ENCODE results near the gene GSG1. TPM values are rescaled to one million over a fixed set of nuclear protein-coding genes. Genes with fewer than 3 reads are reported as not detected.

GSG1 gene
- total RNA-seq: 6.8 TPM

GRCh38 chr12:13103391-13104033, at the start of gene GSG1:
Gene GSG1, minus strand, starts transcription at chr12:13103667. Its CDS starts 155 bp downstream, at chr12:13103512.
- Histone ChIP-seq H3K36me3 (ENCODE audit: control insufficient read depth in 3 of 3, insufficient read depth in 3 of 3, low read length in 3 of 3) (no peaks in the 10 kb centered on the region), H3K27ac (ENCODE audit: low read depth, low read length) (peak within 1 kb of the TSS; percentile 90), H3K4me1 (ENCODE audit: control insufficient read depth in 3 of 3, insufficient read depth in 3 of 3, low read length in 3 of 3) (peaks cover 27 to 34% (median 32%) of the 10 kb centered on the region in 3 donors), H3K9me3 (ENCODE audit: control insufficient read depth in 3 of 3, low read length in 3 of 3) (no peaks in the 10 kb centered on the region), H3K9ac (ENCODE audit: low read depth in 1 of 3, low read length in 3 of 3) (no peak within 1 kb of the TSS), H3K4me3 (ENCODE audit: low read length in 3 of 3) (no peak within 1 kb of the TSS), H3K27me3 (ENCODE audit: control insufficient read depth in 3 of 3, insufficient read depth in 3 of 3, low read length in 3 of 3) (no peaks in the 10 kb centered on the region)

GRCh38 chr12:13153180-13153579, 49.7 kb upstream of the GSG1 start:
- H3K27me3 ChIP-seq (ENCODE audit: control insufficient read depth in 3 of 3, insufficient read depth in 3 of 3, low read length in 3 of 3): no peaks in the 10 kb centered on the region
- no peaks in the 10 kb centered on the region for H3K9me3 ChIP-seq (ENCODE audit: control insufficient read depth in 3 of 3, low read length in 3 of 3)
- no peak overlapping the region for H3K4me3 ChIP-seq (ENCODE audit: low read length in 3 of 3)
- peaks cover 0 to 21% (median 8%) of the 10 kb centered on the region in 3 donors for H3K4me1 ChIP-seq (ENCODE audit: control insufficient read depth in 3 of 3, insufficient read depth in 3 of 3, low read length in 3 of 3)
- H3K9ac ChIP-seq (ENCODE audit: low read depth in 1 of 3, low read length in 3 of 3): no peak overlapping the region
- H3K36me3 ChIP-seq (ENCODE audit: control insufficient read depth in 3 of 3, insufficient read depth in 3 of 3, low read length in 3 of 3): no peaks in the 10 kb centered on the region
- peak overlapping the region; percentile 36 for H3K27ac ChIP-seq (ENCODE audit: low read depth, low read length)

- H3K4me3 ChIP-seq (ENCODE audit: low read length in 3 of 3): no peak overlapping the region
- H3K36me3 ChIP-seq (ENCODE audit: control insufficient read depth in 3 of 3, insufficient read depth in 3 of 3, low read length in 3 of 3): no peaks in the 10 kb centered on the region
- H3K27me3 ChIP-seq (ENCODE audit: control insufficient read depth in 3 of 3, insufficient read depth in 3 of 3, low read length in 3 of 3): no peaks in the 10 kb centered on the region
- peaks cover 0 to 21% (median 9%) of the 10 kb centered on the region in 3 donors for H3K4me1 ChIP-seq (ENCODE audit: control insufficient read depth in 3 of 3, insufficient read depth in 3 of 3, low read length in 3 of 3)
- H3K9me3 ChIP-seq (ENCODE audit: control insufficient read depth in 3 of 3, low read length in 3 of 3): no peaks in the 10 kb centered on the region
- peak overlapping the region; percentile 36 for H3K27ac ChIP-seq (ENCODE audit: low read depth, low read length)
- no peak overlapping the region for H3K9ac ChIP-seq (ENCODE audit: low read depth in 1 of 3, low read length in 3 of 3)
Measured at GRCh38 chr12:13152756-13153155, 49.3 kb upstream of the GSG1 start.

GRCh38 chr12:13152281-13152680, 48.8 kb upstream of the GSG1 start:
- H3K4me3 ChIP-seq (ENCODE audit: low read length in 3 of 3): no peak overlapping the region
- no peak overlapping the region for H3K9ac ChIP-seq (ENCODE audit: low read depth in 1 of 3, low read length in 3 of 3)
- H3K27ac ChIP-seq (ENCODE audit: low read depth, low read length): peak overlapping the region; percentile 36
- peaks cover 0 to 21% (median 9%) of the 10 kb centered on the region in 3 donors for H3K4me1 ChIP-seq (ENCODE audit: control insufficient read depth in 3 of 3, insufficient read depth in 3 of 3, low read length in 3 of 3)
- no peaks in the 10 kb centered on the region for H3K9me3 ChIP-seq (ENCODE audit: control insufficient read depth in 3 of 3, low read length in 3 of 3)
- no peaks in the 10 kb centered on the region for H3K36me3 ChIP-seq (ENCODE audit: control insufficient read depth in 3 of 3, insufficient read depth in 3 of 3, low read length in 3 of 3)
- no peaks in the 10 kb centered on the region for H3K27me3 ChIP-seq (ENCODE audit: control insufficient read depth in 3 of 3, insufficient read depth in 3 of 3, low read length in 3 of 3)

GRCh38 chr12:13149411-13149810, 45.9 kb upstream of the GSG1 start:
- Histone ChIP-seq H3K9ac (ENCODE audit: low read depth in 1 of 3, low read length in 3 of 3) (no peak overlapping the region), H3K9me3 (ENCODE audit: control insufficient read depth in 3 of 3, low read length in 3 of 3) (no peaks in the 10 kb centered on the region), H3K4me3 (ENCODE audit: low read length in 3 of 3) (no peak overlapping the region), H3K27ac (ENCODE audit: low read depth, low read length) (peak overlapping the region; percentile 72), H3K36me3 (ENCODE audit: control insufficient read depth in 3 of 3, insufficient read depth in 3 of 3, low read length in 3 of 3) (no peaks in the 10 kb centered on the region), H3K27me3 (ENCODE audit: control insufficient read depth in 3 of 3, insufficient read depth in 3 of 3, low read length in 3 of 3) (no peaks in the 10 kb centered on the region), H3K4me1 (ENCODE audit: control insufficient read depth in 3 of 3, insufficient read depth in 3 of 3, low read length in 3 of 3) (peaks cover 0 to 24% (median 9%) of the 10 kb centered on the region in 3 donors)

GRCh38 chr12:13148485-13148847, 45.0 kb upstream of the GSG1 start:
- peaks cover 0 to 24% (median 9%) of the 10 kb centered on the region in 3 donors for H3K4me1 ChIP-seq (ENCODE audit: control insufficient read depth in 3 of 3, insufficient read depth in 3 of 3, low read length in 3 of 3)
- H3K27me3 ChIP-seq (ENCODE audit: control insufficient read depth in 3 of 3, insufficient read depth in 3 of 3, low read length in 3 of 3): no peaks in the 10 kb centered on the region
- H3K36me3 ChIP-seq (ENCODE audit: control insufficient read depth in 3 of 3, insufficient read depth in 3 of 3, low read length in 3 of 3): no peaks in the 10 kb centered on the region
- no peak overlapping the region for H3K9ac ChIP-seq (ENCODE audit: low read depth in 1 of 3, low read length in 3 of 3)
- H3K9me3 ChIP-seq (ENCODE audit: control insufficient read depth in 3 of 3, low read length in 3 of 3): no peaks in the 10 kb centered on the region
- H3K4me3 ChIP-seq (ENCODE audit: low read length in 3 of 3): no peak overlapping the region
- H3K27ac ChIP-seq (ENCODE audit: low read depth, low read length): peak overlapping the region; percentile 72

GRCh38 chr12:13147688-13148484, 44.4 kb upstream of the GSG1 start:
- no peaks in the 10 kb centered on the region for H3K27me3 ChIP-seq (ENCODE audit: control insufficient read depth in 3 of 3, insufficient read depth in 3 of 3, low read length in 3 of 3)
- H3K27ac ChIP-seq (ENCODE audit: low read depth, low read length): no peak overlapping the region
- no peaks in the 10 kb centered on the region for H3K9me3 ChIP-seq (ENCODE audit: control insufficient read depth in 3 of 3, low read length in 3 of 3)
- H3K4me1 ChIP-seq (ENCODE audit: control insufficient read depth in 3 of 3, insufficient read depth in 3 of 3, low read length in 3 of 3): peaks cover 0 to 24% (median 5%) of the 10 kb centered on the region in 3 donors
- no peak overlapping the region for H3K9ac ChIP-seq (ENCODE audit: low read depth in 1 of 3, low read length in 3 of 3)
- H3K36me3 ChIP-seq (ENCODE audit: control insufficient read depth in 3 of 3, insufficient read depth in 3 of 3, low read length in 3 of 3): no peaks in the 10 kb centered on the region
- H3K4me3 ChIP-seq (ENCODE audit: low read length in 3 of 3): no peak overlapping the region

GRCh38 chr12:13146336-13146938, 43.0 kb upstream of the GSG1 start:
- Histone ChIP-seq H3K4me1 (ENCODE audit: control insufficient read depth in 3 of 3, insufficient read depth in 3 of 3, low read length in 3 of 3) (peaks cover 0 to 15% (median 5%) of the 10 kb centered on the region in 3 donors), H3K27me3 (ENCODE audit: control insufficient read depth in 3 of 3, insufficient read depth in 3 of 3, low read length in 3 of 3) (no peaks in the 10 kb centered on the region), H3K4me3 (ENCODE audit: low read length in 3 of 3) (no peak overlapping the region), H3K27ac (ENCODE audit: low read depth, low read length) (peak overlapping the region; percentile 45), H3K9me3 (ENCODE audit: control insufficient read depth in 3 of 3, low read length in 3 of 3) (no peaks in the 10 kb centered on the region), H3K9ac (ENCODE audit: low read depth in 1 of 3, low read length in 3 of 3) (no peak overlapping the region), H3K36me3 (ENCODE audit: control insufficient read depth in 3 of 3, insufficient read depth in 3 of 3, low read length in 3 of 3) (no peaks in the 10 kb centered on the region)

- Histone ChIP-seq H3K36me3 (ENCODE audit: control insufficient read depth in 3 of 3, insufficient read depth in 3 of 3, low read length in 3 of 3) (no peaks in the 10 kb centered on the region), H3K4me3 (ENCODE audit: low read length in 3 of 3) (no peak overlapping the region), H3K27me3 (ENCODE audit: control insufficient read depth in 3 of 3, insufficient read depth in 3 of 3, low read length in 3 of 3) (no peaks in the 10 kb centered on the region), H3K27ac (ENCODE audit: low read depth, low read length) (no peak overlapping the region), H3K4me1 (ENCODE audit: control insufficient read depth in 3 of 3, insufficient read depth in 3 of 3, low read length in 3 of 3) (peaks cover 0 to 5% (median 5%) of the 10 kb centered on the region in 3 donors), H3K9ac (ENCODE audit: low read depth in 1 of 3, low read length in 3 of 3) (no peak overlapping the region), H3K9me3 (ENCODE audit: control insufficient read depth in 3 of 3, low read length in 3 of 3) (no peaks in the 10 kb centered on the region)
Measured at GRCh38 chr12:13144266-13144828, 40.9 kb upstream of the GSG1 start.

Data from skeletal muscle tissue (tissue), 4 donors.